Measurements from ENCODE around the gene SYK. TPM values are rescaled to one million over a fixed set of nuclear protein-coding genes. Genes with fewer than 3 reads are reported as not detected.

SYK gene
- total RNA-seq, 1 donor from 2014 or later = 88.9 TPM

- Histone ChIP-seq H3K4me3 (no peak overlapping the region), H3K4me1 (no peaks in the 10 kb centered on the region), H3K9me3 (no peaks in the 10 kb centered on the region), H3K36me3 (peaks cover 37% of the 10 kb centered on the region), H3K27ac (no peak overlapping the region), H3K27me3 (ENCODE audit: low read depth) (no peaks in the 10 kb centered on the region)
- ATAC-seq (peak in 1 of 2 donors; percentile 27), DNase-seq (no peak)
- intact Hi-C loops (cut with DNase I) = no loop called here
- TF ChIP-seq, protein P1, sequence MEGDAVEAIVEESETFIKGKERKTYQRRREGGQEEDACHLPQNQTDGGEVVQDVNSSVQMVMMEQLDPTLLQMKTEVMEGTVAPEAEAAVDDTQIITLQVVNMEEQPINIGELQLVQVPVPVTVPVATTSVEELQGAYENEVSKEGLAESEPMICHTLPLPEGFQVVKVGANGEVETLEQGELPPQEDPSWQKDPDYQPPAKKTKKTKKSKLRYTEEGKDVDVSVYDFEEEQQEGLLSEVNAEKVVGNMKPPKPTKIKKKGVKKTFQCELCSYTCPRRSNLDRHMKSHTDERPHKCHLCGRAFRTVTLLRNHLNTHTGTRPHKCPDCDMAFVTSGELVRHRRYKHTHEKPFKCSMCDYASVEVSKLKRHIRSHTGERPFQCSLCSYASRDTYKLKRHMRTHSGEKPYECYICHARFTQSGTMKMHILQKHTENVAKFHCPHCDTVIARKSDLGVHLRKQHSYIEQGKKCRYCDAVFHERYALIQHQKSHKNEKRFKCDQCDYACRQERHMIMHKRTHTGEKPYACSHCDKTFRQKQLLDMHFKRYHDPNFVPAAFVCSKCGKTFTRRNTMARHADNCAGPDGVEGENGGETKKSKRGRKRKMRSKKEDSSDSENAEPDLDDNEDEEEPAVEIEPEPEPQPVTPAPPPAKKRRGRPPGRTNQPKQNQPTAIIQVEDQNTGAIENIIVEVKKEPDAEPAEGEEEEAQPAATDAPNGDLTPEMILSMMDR (IDR thresholded peaks at IDR 0.05) = no peak
Measured at GRCh38 chr9:90842996-90843395, 41.4 kb downstream of the SYK start.

DNA sequence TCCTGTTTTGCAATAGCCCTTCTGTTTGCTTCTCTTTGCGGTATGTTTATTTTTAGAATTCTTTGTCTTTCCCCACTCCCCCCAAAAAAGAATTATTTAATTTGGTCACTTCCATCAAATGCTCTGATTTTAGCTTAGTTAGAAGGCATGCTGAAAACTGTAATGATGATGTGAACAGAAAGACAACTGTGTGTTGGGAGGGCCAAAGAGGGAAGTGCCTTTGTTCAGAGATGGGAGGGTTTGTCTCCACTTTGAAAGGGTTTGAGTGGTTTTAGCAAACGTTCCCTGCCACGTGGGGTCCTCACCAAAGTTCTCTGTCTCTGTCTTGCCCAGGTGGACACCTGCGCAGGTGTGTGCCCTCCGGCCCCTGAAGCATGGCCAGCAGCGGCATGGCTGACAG, 41.9 kb downstream of the SYK start:
- H3K9me3 ChIP-seq = no peaks in the 10 kb centered on the region
- H3K4me1 ChIP-seq = no peaks in the 10 kb centered on the region
- peaks cover 38% of the 10 kb centered on the region for H3K36me3 ChIP-seq
- H3K4me3 ChIP-seq = no peak overlapping the region
- ATAC-seq (no peak), DNase-seq (no peak)
- TF ChIP-seq, protein P1 (IDR thresholded peaks at IDR 0.05) = no peak
- intact Hi-C loops (cut with DNase I) = no loop called here
- H3K27me3 ChIP-seq (ENCODE audit: low read depth) = no peaks in the 10 kb centered on the region
- H3K27ac ChIP-seq = no peak overlapping the region

DNA sequence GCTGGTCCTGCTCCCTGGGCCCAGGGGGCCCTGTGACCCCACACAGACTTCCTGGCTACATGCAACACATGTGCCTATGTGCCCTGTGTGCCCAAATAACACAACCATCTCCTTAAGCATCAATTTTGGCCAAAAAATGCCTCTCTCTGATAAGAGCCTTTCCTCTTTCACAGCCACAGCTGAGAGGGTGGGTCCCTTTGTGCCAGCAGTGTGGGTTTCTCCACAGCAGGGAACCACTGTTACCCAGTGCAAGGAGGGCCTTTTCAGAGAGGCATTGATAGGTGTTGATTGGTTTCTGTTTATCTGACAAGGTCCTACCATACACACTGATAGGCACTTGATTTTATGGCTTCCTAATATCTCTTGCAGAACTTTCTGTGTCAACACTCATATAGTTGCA, 42.7 kb downstream of the SYK start:
- H3K36me3 ChIP-seq = peaks cover 46% of the 10 kb centered on the region

GRCh38 chr9:90846770-90847419, 45.3 kb downstream of the SYK start:
- H3K27ac ChIP-seq = no peak overlapping the region
- no peaks in the 10 kb centered on the region for H3K27me3 ChIP-seq (ENCODE audit: low read depth)
- ATAC-seq = no peak
- no peak for DNase-seq
- H3K36me3 ChIP-seq = peaks cover 57% of the 10 kb centered on the region
- H3K4me3 ChIP-seq = no peak overlapping the region
- H3K4me1 ChIP-seq = no peaks in the 10 kb centered on the region
- TF ChIP-seq, protein P1 (IDR thresholded peaks at IDR 0.05) = no peak
- no peaks in the 10 kb centered on the region for H3K9me3 ChIP-seq
- intact Hi-C loops (cut with DNase I) = no loop called here

More for the DNA sequence above, 42.7 kb downstream of the SYK start:
- intact Hi-C loops (cut with DNase I) = no loop called here
- no peak overlapping the region for H3K4me3 ChIP-seq
- H3K27me3 ChIP-seq (ENCODE audit: low read depth) = no peaks in the 10 kb centered on the region
- no peak for DNase-seq
- ATAC-seq = no peak
- H3K27ac ChIP-seq = no peak overlapping the region
- no peaks in the 10 kb centered on the region for H3K4me1 ChIP-seq
- H3K9me3 ChIP-seq = no peaks in the 10 kb centered on the region
- TF ChIP-seq, protein P1 (IDR thresholded peaks at IDR 0.05) = no peak

DNA sequence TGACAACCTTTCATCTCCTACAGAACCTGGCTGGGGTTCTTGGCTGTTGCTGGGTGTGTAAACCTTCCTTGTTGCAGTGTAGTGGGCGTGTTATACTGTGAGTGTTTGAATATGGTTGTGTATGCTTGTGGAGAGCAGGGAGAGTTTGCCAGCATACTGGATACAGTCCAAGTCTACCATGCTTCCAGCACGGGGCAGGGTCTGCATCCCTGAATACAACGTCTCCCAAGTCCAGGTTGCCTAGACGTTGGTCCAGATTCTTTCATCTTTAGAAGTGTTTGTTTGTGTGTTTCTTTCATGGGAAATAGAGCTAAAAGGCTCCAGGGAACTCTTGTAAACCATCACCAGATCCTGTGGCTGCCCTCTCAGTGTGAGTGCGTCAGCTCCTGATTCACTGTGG, 46.4 kb downstream of the SYK start:
- H3K4me1 ChIP-seq = no peaks in the 10 kb centered on the region
- TF ChIP-seq, protein P1 (IDR thresholded peaks at IDR 0.05) = no peak
- no peaks in the 10 kb centered on the region for H3K9me3 ChIP-seq
- H3K4me3 ChIP-seq = no peak overlapping the region
- no peak overlapping the region for H3K27ac ChIP-seq
- no peak for DNase-seq
- peak in 1 of 2 donors; percentile 34 for ATAC-seq
- intact Hi-C loops (cut with DNase I) = no loop called here
- peaks cover 63% of the 10 kb centered on the region for H3K36me3 ChIP-seq
- H3K27me3 ChIP-seq (ENCODE audit: low read depth) = no peaks in the 10 kb centered on the region
